B cell (primary cell): Measurements from ENCODE around the gene MEN1. TPM values are rescaled to one million over a fixed set of nuclear protein-coding genes. Genes with fewer than 3 reads are reported as not detected.

Source experiments
- ATAC-seq: fragments of 200-7000 bp; cut with Tn5 transposase; one replicate; pipeline ENCODE4 v1.10.0; 2021; ENCODE audit warnings: low read depth, mild to moderate bottlenecking, moderate number of reproducible peaks, moderate library complexity
- CTCF ChIA-PET: fragments of 350-600 bp; sonication (Branson Sonifier 250); formaldehyde crosslinking; loops from one replicate; lab custom pipeline; 2021; ENCODE audit warnings: antibody characterized with exemption, inconsistent platforms; lab: Charles Lee
- POLR2A ChIA-PET: fragments of 350-600 bp; sonication (Branson Sonifier 250); formaldehyde crosslinking; loops from one replicate; lab custom pipeline; 2021; ENCODE audit warnings: antibody characterized with exemption; lab: Charles Lee
- DNase-seq: peaks from one replicate; pipeline ENCODE4 v3.0.0; 2013
- H2AFZ ChIP-seq: 2 replicates; pipeline ENCODE4 v1.6.1; 2012; ENCODE audit warnings: mild to moderate bottlenecking, low read depth, low read length; ENCODE audit not compliant: insufficient read depth, poor library complexity, severe bottlenecking
- H3K27ac ChIP-seq, 2 donors: 1 replicate in 1 of 2; 2 replicates in 1 of 2; pipeline ENCODE4 v1.5.1; 2012 to 2013; ENCODE audit warnings: low read length in 2 of 2, mild to moderate bottlenecking in 2 of 2, moderate library complexity in 1 of 2
- H3K27me3 ChIP-seq, 4 experiments: fragments of 200-600 bp in 1 of 4; sonication (generic) in 1 of 4; replicated peaks in 1 of 4; 1 replicate in 2 of 4; 2 replicates in 2 of 4; pipeline versions ENCODE4 v1.6.1 to v1.7.0; 2013 to 2016; ENCODE audit warnings: low read length in 3 of 4, mild to moderate bottlenecking in 2 of 4, mixed read lengths in 1 of 4, moderate library complexity in 1 of 4; ENCODE audit not compliant: insufficient read depth in 4 of 4, control insufficient read depth in 3 of 4; ENCODE audit errors: control extremely low read depth in 1 of 4
- H3K36me3 ChIP-seq, 2 experiments: replicated peaks in 1 of 2; 1 replicate in 1 of 2; 2 replicates in 1 of 2; pipeline versions ENCODE4 v1.6.1 to v1.7.1; 2013; ENCODE audit warnings: low read length in 1 of 2; ENCODE audit not compliant: insufficient read depth in 2 of 2, control insufficient read depth in 1 of 2; ENCODE audit errors: control extremely low read depth in 1 of 2, extremely low read depth in 1 of 2
- H3K4me1 ChIP-seq, 2 donors: fragments of 200-600 bp in 1 of 2; sonication (generic) in 1 of 2; 1 replicate in 1 of 2; 2 replicates in 1 of 2; pipeline versions ENCODE4 v1.5.1 to v1.6.1; 2013 to 2017; ENCODE audit warnings: low read length in 2 of 2; ENCODE audit not compliant: control insufficient read depth in 2 of 2, insufficient read depth in 2 of 2
- H3K4me2 ChIP-seq: replicated peaks from 2 replicates; pipeline ENCODE3; 2012; ENCODE audit warnings: mild to moderate bottlenecking, low read depth, low read length; ENCODE audit not compliant: poor library complexity, severe bottlenecking
- H3K4me3 ChIP-seq, 5 experiments: fragments of 200-600 bp in 1 of 5; sonication (generic) in 1 of 5; 1 replicate in 3 of 5; 2 replicates in 2 of 5; pipeline versions ENCODE4 v1.5.1 to v1.7.0; 2011 to 2016; ENCODE audit warnings: low read length in 4 of 5, mild to moderate bottlenecking in 4 of 5, low read depth in 2 of 5, control low read depth in 1 of 5, moderate library complexity in 1 of 5; ENCODE audit not compliant: insufficient read depth in 1 of 5; ENCODE audit errors: control extremely low read depth in 1 of 5, extremely low read depth in 1 of 5
- H3K79me2 ChIP-seq: fragments of 200-600 bp; sonication (generic); one replicate; pipeline ENCODE4 v1.6.0; 2016; ENCODE audit warnings: low read length; ENCODE audit not compliant: control insufficient read depth, insufficient read depth
- H3K9ac ChIP-seq: fragments of 200-600 bp; sonication (generic); 2 replicates; pipeline ENCODE4 v1.6.1; 2017; ENCODE audit warnings: mild to moderate bottlenecking, low read length, moderate library complexity
- H3K9me3 ChIP-seq, 3 donors: one replicate each; pipeline versions ENCODE4 v1.6.1 to v1.7.1; 2013; ENCODE audit warnings: low read length in 2 of 3; ENCODE audit not compliant: control insufficient read depth in 2 of 3, insufficient read depth in 1 of 3; ENCODE audit errors: control extremely low read depth in 1 of 3
- H4K20me1 ChIP-seq: 2 replicates; pipeline ENCODE4 v1.6.0; 2012; ENCODE audit warnings: mild to moderate bottlenecking, low read length; ENCODE audit not compliant: insufficient read depth, control insufficient read depth, poor library complexity, severe bottlenecking
- H3K27ac Mint-ChIP-seq: one replicate; pipeline ENCODE4 v1.8.0; 2021; ENCODE audit warnings: mixed read lengths
- H3K27me3 Mint-ChIP-seq: one replicate; pipeline ENCODE4 v1.8.0; 2021; ENCODE audit warnings: mixed read lengths
- H3K4me1 Mint-ChIP-seq: one replicate; pipeline ENCODE4 v1.8.0; 2021; ENCODE audit warnings: mixed read lengths
- H3K4me3 Mint-ChIP-seq: one replicate; pipeline ENCODE4 v1.8.0; 2021; ENCODE audit warnings: mixed read lengths
- H3K9me3 Mint-ChIP-seq: one replicate; pipeline ENCODE4 v1.8.0; 2022; ENCODE audit warnings: mixed read lengths; ENCODE audit not compliant: insufficient read depth
- CTCF ChIP-seq: fragments of 200-600 bp; IDR thresholded peaks from one replicate; pipeline ENCODE4 v1.8.0; 2022; ENCODE audit warnings: antibody characterized with exemption, mild to moderate bottlenecking
- EZH2 ChIP-seq: IDR thresholded peaks from 2 replicates; pipeline ENCODE4 v1.6.1; 2012; ENCODE audit warnings: borderline replicate concordance, low read depth, mild to moderate bottlenecking, moderate library complexity, low read length; ENCODE audit not compliant: insufficient read depth, poor library complexity, severe bottlenecking
- WGBS: methylation state at CpG from one replicate; pipeline ENCODE4 v1.1.5; 2013; ENCODE audit warnings: missing lambda C conversion rate; ENCODE audit not compliant: insufficient coverage; 5-methylcytosine and 5-hydroxymethylcytosine counted together
- intact Hi-C: fragments of 100-400 bp; cut with micrococcal nuclease; formaldehyde crosslinking; loops from one replicate; pipeline ENCODE4 v1.10.0; 2022
- polyA plus RNA-seq: library from polyadenylated mRNA; depleted of rRNA; stranded (reverse); fragments of >200 nt; gene quantifications from 2 replicates; pipeline ENCODE4 v1.2.3, GENCODE V29; 2012
- total RNA-seq, 2 donors: library from RNA; stranded (reverse); fragments of 120-200 nt in 1 of 2; gene quantifications; 1 replicate in 1 of 2; 2 replicates in 1 of 2; pipeline versions ENCODE4 v1.2.3 to v1.2.4, GENCODE V29; 2013 to 2022

The MEN1 gene
- total and polyA plus RNA-seq, 2 donors (not counting 1 experiment from before 2014, with no cell fraction given), result 48.2 to 68.5 TPM

- no peak for ATAC-seq
- H3K4me1 Mint-ChIP-seq, result no peaks in the 10 kb centered on the region
- intact Hi-C loops, result no loop called here
- Histone ChIP-seq H3K4me2 (no peak overlapping the region), H3K4me3 (no peak overlapping the region), H3K9me3 (no peaks in the 10 kb centered on the region), H3K36me3 (peaks cover 0 to 11% of the 10 kb centered on the region in 2 experiments), H3K4me1 (peaks cover 0 to 4% of the 10 kb centered on the region in 2 donors), H4K20me1 (no peaks in the 10 kb centered on the region), H3K27me3 (no peaks in the 10 kb centered on the region), H2AFZ (no peak overlapping the region), H3K79me2 (no peaks in the 10 kb centered on the region), H3K27ac (no peak overlapping the region), H3K9ac (no peak overlapping the region)
- no peaks in the 10 kb centered on the region for H3K9me3 Mint-ChIP-seq
- CTCF ChIA-PET, result interaction anchor here (0.5 to 1.2 kb wide), 4 partner anchors 9 to 1953 kb away, joined by 3 to 5 read pairs (median 4); partner anchors contain the start of gene CDC42BPG
- no peak overlapping the region for H3K27ac Mint-ChIP-seq
- no peak for TF ChIP-seq EZH2
- no peak for TF ChIP-seq CTCF
- no peaks in the 10 kb centered on the region for H3K27me3 Mint-ChIP-seq
- no peak for DNase-seq
- no peak overlapping the region for H3K4me3 Mint-ChIP-seq
- POLR2A ChIA-PET, result no interaction called here
- WGBS, result 97% methylated on average over 27 of the region's 29 CpGs
These were observed 24.6 kb upstream of the MEN1 start for GRCh38 chr11:64834723-64835615.
